GM12865 (cell line): ENCODE results near the gene RFX5.
"Not testable (repeated sequence)": the region's sequence is repeated elsewhere in the genome, so short reads cannot be mapped to it uniquely, and the experiment has no call there.

Experiments used
- DNase-seq: peaks from one replicate; pipeline ENCODE4 v3.0.0; 2010; ENCODE audit warnings: low read depth
- H3K4me3 ChIP-seq: 2 replicates; pipeline ENCODE4 v1.5.1; 2011; ENCODE audit warnings: mild to moderate bottlenecking, low read depth, low read length, control low read depth
- CTCF ChIP-seq: IDR thresholded peaks from 2 replicates; pipeline ENCODE4 v1.5.1; 2011; ENCODE audit warnings: low read length, control low read depth, low read depth, inconsistent platforms; ENCODE audit not compliant: insufficient read depth; ENCODE audit errors: missing control alignments

RFX5 gene

GRCh38 chr1:151356696-151357095, 9.6 kb upstream of the RFX5 start:
- H3K4me3 ChIP-seq: no peak overlapping the region
- no peak for DNase-seq
- no peak for TF ChIP-seq CTCF

GRCh38 chr1:151352021-151352718, 5.1 kb upstream of the RFX5 start:
- no peak for DNase-seq
- TF ChIP-seq CTCF: no peak
- H3K4me3 ChIP-seq: no peak overlapping the region

- DNase-seq, H3K4me3 ChIP-seq: not testable (repeated sequence)
Measured at GRCh38 chr1:151350323-151350722, 3.3 kb upstream of the RFX5 start.

GRCh38 chr1:151347523-151348246, 633 bp upstream of the RFX5 start:
- TF ChIP-seq CTCF: no peak
- H3K4me3 ChIP-seq: peak overlapping the region; percentile 56
- DNase-seq: no peak

GRCh38 chr1:151346082-151346768, 827 bp downstream of the RFX5 start:
- peak overlapping the region; percentile 74 for H3K4me3 ChIP-seq
- no peak for TF ChIP-seq CTCF
- DNase-seq: peak; percentile 51

- no peak overlapping the region for H3K4me3 ChIP-seq
- DNase-seq: no peak
- no peak for TF ChIP-seq CTCF
Measured at GRCh38 chr1:151344291-151344690, 2.8 kb downstream of the RFX5 start.

GRCh38 chr1:151343587-151343986, 3.5 kb downstream of the RFX5 start:
- TF ChIP-seq CTCF: no peak
- no peak overlapping the region for H3K4me3 ChIP-seq
- no peak for DNase-seq
